ENCODE measurements around the gene SLC35E3. TPM values are rescaled to one million over a fixed set of nuclear protein-coding genes. Genes with fewer than 3 reads are reported as not detected.

The SLC35E3 gene
- total and polyA plus RNA-seq, 2 of the 13 experiments (the other 11 are each of a cell fraction or from before 2014, with no cell fraction given): 13.0 to 22.1 TPM

DNA sequence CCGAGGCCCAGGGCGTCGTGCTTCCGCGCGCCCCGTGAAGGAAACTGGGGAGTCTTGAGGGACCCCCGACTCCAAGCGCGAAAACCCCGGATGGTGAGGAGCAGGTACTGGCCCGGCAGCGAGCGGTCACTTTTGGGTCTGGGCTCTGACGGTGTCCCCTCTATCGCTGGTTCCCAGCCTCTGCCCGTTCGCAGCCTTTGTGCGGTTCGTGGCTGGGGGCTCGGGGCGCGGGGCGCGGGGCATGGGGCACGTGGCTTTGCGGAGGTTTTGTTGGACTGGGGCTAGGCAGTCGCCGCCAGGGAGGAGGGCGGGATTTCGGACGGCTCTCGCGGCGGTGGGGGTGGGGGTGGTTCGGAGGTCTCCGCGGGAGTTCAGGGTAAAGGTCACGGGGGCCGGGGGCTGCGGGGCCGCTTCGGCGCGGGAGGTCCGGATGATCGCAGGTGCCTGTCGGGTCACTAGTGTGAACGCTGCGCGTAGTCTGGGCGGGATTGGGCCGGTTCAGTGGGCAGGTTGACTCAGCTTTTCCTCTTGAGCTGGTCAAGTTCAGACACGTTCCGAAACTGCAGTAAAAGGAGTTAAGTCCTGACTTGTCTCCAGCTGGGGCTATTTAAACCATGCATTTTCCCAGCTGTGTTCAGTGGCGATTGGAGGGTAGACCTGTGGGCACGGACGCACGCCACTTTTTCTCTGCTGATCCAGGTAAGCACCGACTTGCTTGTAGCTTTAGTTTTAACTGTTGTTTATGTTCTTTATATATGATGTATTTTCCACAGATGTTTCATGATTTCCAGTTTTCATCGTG, 62.6 kb downstream of the SLC35E3 start (continued):
- TF ChIP-seq GATAD2A (CRISPR knock-in tag; IDR thresholded peaks at IDR 0.05) (peak; percentile 72), NCOR1 (IDR thresholded peaks at IDR 0.05; ENCODE audit: borderline replicate concordance, low read length) (peak; percentile 74; the same call in 1 of the 2 replicates), ZFX (CRISPR knock-in tag; IDR thresholded peaks at IDR 0.05; ENCODE audit: low read depth) (peak; percentile 59), ZNF878 (CRISPR knock-in tag; IDR thresholded peaks at IDR 0.05) (peak; percentile 63), PHF21A (CRISPR knock-in tag; IDR thresholded peaks at IDR 0.05) (peak; percentile 42; the same call in 1 of the 2 replicates), ZNF567 (CRISPR knock-in tag; IDR thresholded peaks at IDR 0.05; ENCODE audit: borderline replicate concordance) (peak; percentile 41; the same call in 1 of the 2 replicates), REL (CRISPR knock-in tag; conservative IDR thresholded peaks at IDR 0.05) (0 out of 2 replicates have a peak, but pooled peaks have one; percentile 79), POLR2A (IDR thresholded peaks at IDR 0.05; ENCODE audit: insufficient read depth in 1 of 2, low read depth in 2 of 2, low read length in 2 of 2) (peak; percentile 94 to 99), MTA1 (CRISPR knock-in tag; IDR thresholded peaks at IDR 0.05; ENCODE audit: borderline replicate concordance) (0 out of 2 replicates have a peak, but pooled peaks have one; percentile 16), SIX4 (CRISPR knock-in tag; IDR thresholded peaks at IDR 0.05) (peak; percentile 45; the same call in 1 of the 2 replicates), SPEN (CRISPR knock-in tag; IDR thresholded peaks at IDR 0.05; ENCODE audit: low read depth) (no peak), SOX13 (IDR thresholded peaks at IDR 0.05) (no peak), SOX13 (CRISPR knock-in tag; conservative IDR thresholded peaks at IDR 0.05 in 1 of 2, IDR thresholded peaks at IDR 0.05 in 1 of 2) (peak in 1 of 2 experiments; percentile 65; a peak in 1 of 4 replicates), ZNF44 (CRISPR knock-in tag; IDR thresholded peaks at IDR 0.05) (no peak), HNF4G (IDR thresholded peaks at IDR 0.05; ENCODE audit: borderline replicate concordance, low read depth, low read length) (peak; percentile 86), HNF4G (CRISPR knock-in tag; IDR thresholded peaks at IDR 0.05; ENCODE audit: borderline replicate concordance, low read depth) (peak; percentile 73; the same call in 1 of the 2 replicates), ZNF776 (CRISPR knock-in tag; IDR thresholded peaks at IDR 0.05) (peak; percentile 44; the same call in 1 of the 2 replicates)
- TF ChIP-seq, protein P1, sequence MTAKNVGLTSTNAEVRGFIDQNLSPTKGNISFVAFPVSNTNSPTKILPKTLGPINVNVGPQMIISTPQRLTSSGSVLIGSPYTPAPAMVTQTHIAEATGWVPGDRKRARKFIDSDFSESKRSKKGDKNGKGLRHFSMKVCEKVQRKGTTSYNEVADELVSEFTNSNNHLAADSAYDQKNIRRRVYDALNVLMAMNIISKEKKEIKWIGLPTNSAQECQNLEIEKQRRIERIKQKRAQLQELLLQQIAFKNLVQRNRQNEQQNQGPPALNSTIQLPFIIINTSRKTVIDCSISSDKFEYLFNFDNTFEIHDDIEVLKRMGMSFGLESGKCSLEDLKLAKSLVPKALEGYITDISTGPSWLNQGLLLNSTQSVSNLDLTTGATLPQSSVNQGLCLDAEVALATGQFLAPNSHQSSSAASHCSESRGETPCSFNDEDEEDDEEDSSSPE (CRISPR knock-in tag; IDR thresholded peaks at IDR 0.05): peak; percentile 80
- TF ChIP-seq, protein P2, sequence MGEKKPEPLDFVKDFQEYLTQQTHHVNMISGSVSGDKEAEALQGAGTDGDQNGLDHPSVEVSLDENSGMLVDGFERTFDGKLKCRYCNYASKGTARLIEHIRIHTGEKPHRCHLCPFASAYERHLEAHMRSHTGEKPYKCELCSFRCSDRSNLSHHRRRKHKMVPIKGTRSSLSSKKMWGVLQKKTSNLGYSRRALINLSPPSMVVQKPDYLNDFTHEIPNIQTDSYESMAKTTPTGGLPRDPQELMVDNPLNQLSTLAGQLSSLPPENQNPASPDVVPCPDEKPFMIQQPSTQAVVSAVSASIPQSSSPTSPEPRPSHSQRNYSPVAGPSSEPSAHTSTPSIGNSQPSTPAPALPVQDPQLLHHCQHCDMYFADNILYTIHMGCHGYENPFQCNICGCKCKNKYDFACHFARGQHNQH (CRISPR knock-in tag; IDR thresholded peaks at IDR 0.05): peak; percentile 53
- TF ChIP-seq, protein P3, sequence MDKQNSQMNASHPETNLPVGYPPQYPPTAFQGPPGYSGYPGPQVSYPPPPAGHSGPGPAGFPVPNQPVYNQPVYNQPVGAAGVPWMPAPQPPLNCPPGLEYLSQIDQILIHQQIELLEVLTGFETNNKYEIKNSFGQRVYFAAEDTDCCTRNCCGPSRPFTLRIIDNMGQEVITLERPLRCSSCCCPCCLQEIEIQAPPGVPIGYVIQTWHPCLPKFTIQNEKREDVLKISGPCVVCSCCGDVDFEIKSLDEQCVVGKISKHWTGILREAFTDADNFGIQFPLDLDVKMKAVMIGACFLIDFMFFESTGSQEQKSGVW (CRISPR knock-in tag; IDR thresholded peaks at IDR 0.05; ENCODE audit: borderline replicate concordance): peak; percentile 83; the same call in 1 of the 2 replicates
- TF ChIP-seq, protein P4, sequence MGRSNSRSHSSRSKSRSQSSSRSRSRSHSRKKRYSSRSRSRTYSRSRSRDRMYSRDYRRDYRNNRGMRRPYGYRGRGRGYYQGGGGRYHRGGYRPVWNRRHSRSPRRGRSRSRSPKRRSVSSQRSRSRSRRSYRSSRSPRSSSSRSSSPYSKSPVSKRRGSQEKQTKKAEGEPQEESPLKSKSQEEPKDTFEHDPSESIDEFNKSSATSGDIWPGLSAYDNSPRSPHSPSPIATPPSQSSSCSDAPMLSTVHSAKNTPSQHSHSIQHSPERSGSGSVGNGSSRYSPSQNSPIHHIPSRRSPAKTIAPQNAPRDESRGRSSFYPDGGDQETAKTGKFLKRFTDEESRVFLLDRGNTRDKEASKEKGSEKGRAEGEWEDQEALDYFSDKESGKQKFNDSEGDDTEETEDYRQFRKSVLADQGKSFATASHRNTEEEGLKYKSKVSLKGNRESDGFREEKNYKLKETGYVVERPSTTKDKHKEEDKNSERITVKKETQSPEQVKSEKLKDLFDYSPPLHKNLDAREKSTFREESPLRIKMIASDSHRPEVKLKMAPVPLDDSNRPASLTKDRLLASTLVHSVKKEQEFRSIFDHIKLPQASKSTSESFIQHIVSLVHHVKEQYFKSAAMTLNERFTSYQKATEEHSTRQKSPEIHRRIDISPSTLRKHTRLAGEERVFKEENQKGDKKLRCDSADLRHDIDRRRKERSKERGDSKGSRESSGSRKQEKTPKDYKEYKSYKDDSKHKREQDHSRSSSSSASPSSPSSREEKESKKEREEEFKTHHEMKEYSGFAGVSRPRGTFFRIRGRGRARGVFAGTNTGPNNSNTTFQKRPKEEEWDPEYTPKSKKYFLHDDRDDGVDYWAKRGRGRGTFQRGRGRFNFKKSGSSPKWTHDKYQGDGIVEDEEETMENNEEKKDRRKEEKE (IDR thresholded peaks at IDR 0.05): no peak
- TF ChIP-seq, protein P5, sequence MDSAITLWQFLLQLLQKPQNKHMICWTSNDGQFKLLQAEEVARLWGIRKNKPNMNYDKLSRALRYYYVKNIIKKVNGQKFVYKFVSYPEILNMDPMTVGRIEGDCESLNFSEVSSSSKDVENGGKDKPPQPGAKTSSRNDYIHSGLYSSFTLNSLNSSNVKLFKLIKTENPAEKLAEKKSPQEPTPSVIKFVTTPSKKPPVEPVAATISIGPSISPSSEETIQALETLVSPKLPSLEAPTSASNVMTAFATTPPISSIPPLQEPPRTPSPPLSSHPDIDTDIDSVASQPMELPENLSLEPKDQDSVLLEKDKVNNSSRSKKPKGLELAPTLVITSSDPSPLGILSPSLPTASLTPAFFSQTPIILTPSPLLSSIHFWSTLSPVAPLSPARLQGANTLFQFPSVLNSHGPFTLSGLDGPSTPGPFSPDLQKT (CRISPR knock-in tag; IDR thresholded peaks at IDR 0.05; ENCODE audit: borderline replicate concordance): 0 out of 2 replicates have a peak, but pooled peaks have one; percentile 41

Data from HepG2 (cell line).